HEK293 (cell line): ENCODE measurements around the gene NDUFA1.

Experiments
- ATF2 ChIP-seq: fragments of 450-650 bp; formaldehyde crosslinking; IDR thresholded peaks from 2 replicates; pipeline ENCODE4 v1.5.1; 2016; ENCODE audit warnings: missing biosample characterization, missing genetic modification characterization, low read depth
- PRDM2 ChIP-seq: fragments of 450-650 bp; formaldehyde crosslinking; IDR thresholded peaks from 2 replicates; pipeline ENCODE4 v1.5.1; 2016; ENCODE audit warnings: missing biosample characterization, missing genetic modification characterization, borderline replicate concordance
- REST ChIP-seq: fragments of 450-650 bp; formaldehyde crosslinking; IDR thresholded peaks from 2 replicates; pipeline ENCODE4 v1.5.1; 2016; ENCODE audit warnings: missing biosample characterization, missing genetic modification characterization
- SCRT1 ChIP-seq: fragments of 450-650 bp; formaldehyde crosslinking; IDR thresholded peaks from 2 replicates; pipeline ENCODE4 v1.5.1; 2016; ENCODE audit warnings: missing biosample characterization, missing genetic modification characterization, borderline replicate concordance
- SCRT2 ChIP-seq: fragments of 450-650 bp; formaldehyde crosslinking; IDR thresholded peaks from 2 replicates; pipeline ENCODE4 v1.5.1; 2016; ENCODE audit warnings: missing biosample characterization, missing genetic modification characterization
- SP7 ChIP-seq: fragments of 450-650 bp; formaldehyde crosslinking; IDR thresholded peaks from 2 replicates; pipeline ENCODE4 v1.5.1; 2016; ENCODE audit warnings: missing biosample characterization, missing genetic modification characterization
- ZNF112 ChIP-seq: fragments of 450-650 bp; formaldehyde crosslinking; IDR thresholded peaks from 2 replicates; pipeline ENCODE4 v1.5.0; 2017; ENCODE audit warnings: missing biosample characterization, missing genetic modification characterization
- ZNF157 ChIP-seq: fragments of 450-650 bp; formaldehyde crosslinking; IDR thresholded peaks from 2 replicates; pipeline ENCODE4 v1.5.1; 2016; ENCODE audit warnings: missing biosample characterization, missing genetic modification characterization
- ZNF223 ChIP-seq: fragments of 450-650 bp; formaldehyde crosslinking; IDR thresholded peaks from 2 replicates; pipeline ENCODE4 v1.5.1; 2016; ENCODE audit warnings: missing biosample characterization, missing genetic modification characterization
- ZNF239 ChIP-seq: fragments of 450-650 bp; formaldehyde crosslinking; IDR thresholded peaks from 2 replicates; pipeline ENCODE4 v1.5.1; 2016; ENCODE audit warnings: missing biosample characterization, missing genetic modification characterization
- ZNF248 ChIP-seq: fragments of 450-650 bp; formaldehyde crosslinking; IDR thresholded peaks from 2 replicates; pipeline ENCODE4 v1.5.1; 2017; ENCODE audit warnings: missing biosample characterization, missing genetic modification characterization
- ZNF341 ChIP-seq: fragments of 450-650 bp; formaldehyde crosslinking; IDR thresholded peaks from 2 replicates; pipeline ENCODE4; 2016; ENCODE audit warnings: low read depth, missing biosample characterization, missing genetic modification characterization
- ZNF366 ChIP-seq: fragments of 450-650 bp; formaldehyde crosslinking; conservative IDR thresholded peaks from 2 replicates; pipeline ENCODE4 v1.5.1; 2016; ENCODE audit warnings: missing biosample characterization, missing genetic modification characterization
- ZNF391 ChIP-seq: fragments of 450-650 bp; formaldehyde crosslinking; IDR thresholded peaks from 2 replicates; pipeline ENCODE4 v1.5.1; 2016; ENCODE audit warnings: low read depth, missing biosample characterization, missing genetic modification characterization, borderline replicate concordance
- ZNF558 ChIP-seq: fragments of 450-650 bp; formaldehyde crosslinking; IDR thresholded peaks from 2 replicates; pipeline ENCODE4 v1.5.1; 2016; ENCODE audit warnings: missing biosample characterization, missing genetic modification characterization
- ZNF560 ChIP-seq: fragments of 450-650 bp; formaldehyde crosslinking; IDR thresholded peaks from 2 replicates; pipeline ENCODE4 v1.5.1; 2017; ENCODE audit warnings: missing biosample characterization, missing genetic modification characterization, borderline replicate concordance
- ZNF621 ChIP-seq: fragments of 450-650 bp; formaldehyde crosslinking; IDR thresholded peaks from 2 replicates; pipeline ENCODE4 v1.5.1; 2017; ENCODE audit warnings: missing biosample characterization, missing genetic modification characterization
- ZNF623 ChIP-seq: fragments of 450-650 bp; formaldehyde crosslinking; IDR thresholded peaks from 2 replicates; pipeline ENCODE4 v1.5.1; 2016; ENCODE audit warnings: missing biosample characterization, missing genetic modification characterization
- ZNF639 ChIP-seq: fragments of 450-650 bp; formaldehyde crosslinking; IDR thresholded peaks from 2 replicates; pipeline ENCODE4 v1.5.1; 2016; ENCODE audit warnings: missing biosample characterization, missing genetic modification characterization
- ZNF645 ChIP-seq: fragments of 450-650 bp; formaldehyde crosslinking; IDR thresholded peaks from 2 replicates; pipeline ENCODE4; 2016; ENCODE audit warnings: missing biosample characterization, missing genetic modification characterization
- ZNF701 ChIP-seq: fragments of 450-650 bp; formaldehyde crosslinking; IDR thresholded peaks from 2 replicates; pipeline ENCODE4 v1.5.1; 2016; ENCODE audit warnings: missing biosample characterization, missing genetic modification characterization
- ZNF776 ChIP-seq: fragments of 450-650 bp; formaldehyde crosslinking; IDR thresholded peaks from 2 replicates; pipeline ENCODE4 v1.5.0; 2017; ENCODE audit warnings: missing biosample characterization, missing genetic modification characterization, borderline replicate concordance
- ZSCAN23 ChIP-seq: fragments of 450-650 bp; formaldehyde crosslinking; IDR thresholded peaks from 2 replicates; pipeline ENCODE4 v1.5.1; 2016; ENCODE audit warnings: missing biosample characterization, missing genetic modification characterization

NDUFA1 gene

GRCh38 chrX:119852382-119853353 is 19.0 kb upstream of the NDUFA1 start, which contains the start of gene UPF3B (continued):
- no peak for TF ChIP-seq ZNF776 (tag by site-specific recombination)
- peak; percentile 23; the same call in 1 of the 2 replicates for TF ChIP-seq REST (tag by site-specific recombination)
- no peak for TF ChIP-seq SCRT2
- TF ChIP-seq ZNF112 (tag by site-specific recombination), result no peak
- no peak for TF ChIP-seq PRDM2
- TF ChIP-seq ZSCAN23 (tag by site-specific recombination), result 0 out of 2 replicates have a peak, but pooled peaks have one; percentile 16
- TF ChIP-seq ZNF621 (tag by site-specific recombination), result no peak
- no peak for TF ChIP-seq ZNF157 (tag by site-specific recombination)
- TF ChIP-seq ZNF639 (tag by site-specific recombination), result no peak
- TF ChIP-seq ZNF560 (tag by site-specific recombination), result no peak
- no peak for TF ChIP-seq ZNF248 (tag by site-specific recombination)
- peak; percentile 71 for TF ChIP-seq ZNF341
- no peak for TF ChIP-seq ZNF623 (tag by site-specific recombination)
- peak; percentile 52; the same call in 1 of the 2 replicates for TF ChIP-seq SP7 (tag by site-specific recombination)
- no peak for TF ChIP-seq ZNF558 (tag by site-specific recombination)
- no peak for TF ChIP-seq ZNF239
- no peak for TF ChIP-seq ZNF223 (tag by site-specific recombination)
- no peak for TF ChIP-seq SCRT1 (tag by site-specific recombination)
- no peak for TF ChIP-seq ATF2 (tag by site-specific recombination)
- no peak for TF ChIP-seq ZNF645 (tag by site-specific recombination)
- TF ChIP-seq ZNF701 (tag by site-specific recombination), result no peak
- TF ChIP-seq ZNF391, result no peak
- peak; percentile 46 for TF ChIP-seq ZNF366
